Daoy (cell line): ENCODE results near the gene DTD2. TPM values are rescaled to one million over a fixed set of nuclear protein-coding genes. Genes with fewer than 3 reads are reported as not detected.
A peak's percentile ranks its signal among the peaks of the same experiment; 100 is the strongest.
"Not testable (repeated sequence)": the region's sequence is repeated elsewhere in the genome, so short reads cannot be mapped to it uniquely, and the experiment has no call there.

Experiments
- DNase-seq: peaks from one replicate; pipeline ENCODE4 v3.0.0-alpha.2; 2015; ENCODE audit warnings: low read depth
- total RNA-seq: library from RNA; depleted of rRNA; stranded (reverse); fragments of >200 nt; shearing (Covaris generic); gene quantifications from 2 replicates; pipeline ENCODE4 v1.2.3, GENCODE V29; 2014

DTD2 gene
- total RNA-seq, 1 experiment from 2014 or later: 39.5 TPM

DNA sequence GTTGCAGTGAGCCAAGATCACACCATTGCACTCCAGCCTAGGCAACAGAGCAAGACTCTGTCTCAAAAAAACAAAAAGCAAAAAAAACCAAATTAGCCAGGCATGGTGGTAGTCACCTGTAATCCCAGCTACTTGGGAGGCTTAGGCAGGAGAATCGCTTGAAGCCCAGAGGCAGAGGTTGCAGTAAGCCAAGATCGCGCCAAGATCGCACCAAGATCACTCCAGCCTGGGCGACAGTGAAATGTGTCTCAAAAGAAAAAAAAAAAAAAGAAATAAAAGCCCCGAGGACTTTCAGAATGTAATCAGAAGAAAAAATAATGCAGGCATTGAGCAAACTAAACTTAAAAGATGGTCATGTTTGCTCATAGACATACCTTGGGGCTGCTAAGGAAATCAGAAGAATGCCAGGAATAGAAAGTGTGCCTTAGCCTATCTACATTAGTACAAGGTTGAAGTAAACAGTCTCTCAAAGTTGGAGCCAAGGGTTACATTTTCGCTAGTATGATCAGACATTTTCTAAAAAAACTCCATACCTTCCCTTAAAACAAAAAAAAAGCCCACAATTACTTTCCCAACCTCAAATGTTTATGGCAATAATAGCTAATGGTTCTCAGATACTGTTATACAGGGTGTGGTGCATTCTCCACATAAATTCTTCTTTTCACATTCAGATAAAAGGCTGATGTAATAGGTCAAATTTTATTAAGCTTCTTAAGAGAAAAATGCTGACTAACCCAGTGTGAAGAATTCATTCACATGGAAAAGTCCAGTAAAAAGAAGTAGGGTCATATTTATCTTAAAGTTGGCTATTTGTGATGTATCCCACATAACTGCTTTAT lies 15.8 kb downstream of the DTD2 start:
- DNase-seq: no peak

- DNase-seq: no peak
These were observed 17.0 kb downstream of the DTD2 start for GRCh38 chr14:31440280-31440679.

GRCh38 chr14:31439561-31439960 lies 17.7 kb downstream of the DTD2 start:
- DNase-seq: no peak

- DNase-seq: not testable (repeated sequence)
These were observed 20.1 kb downstream of the DTD2 start for GRCh38 chr14:31437045-31437691.

GRCh38 chr14:31435276-31435675 lies 22.0 kb downstream of the DTD2 start:
- DNase-seq: no peak

- DNase-seq: no peak
These were observed 26.6 kb downstream of the DTD2 start for GRCh38 chr14:31430634-31431264.

DNA sequence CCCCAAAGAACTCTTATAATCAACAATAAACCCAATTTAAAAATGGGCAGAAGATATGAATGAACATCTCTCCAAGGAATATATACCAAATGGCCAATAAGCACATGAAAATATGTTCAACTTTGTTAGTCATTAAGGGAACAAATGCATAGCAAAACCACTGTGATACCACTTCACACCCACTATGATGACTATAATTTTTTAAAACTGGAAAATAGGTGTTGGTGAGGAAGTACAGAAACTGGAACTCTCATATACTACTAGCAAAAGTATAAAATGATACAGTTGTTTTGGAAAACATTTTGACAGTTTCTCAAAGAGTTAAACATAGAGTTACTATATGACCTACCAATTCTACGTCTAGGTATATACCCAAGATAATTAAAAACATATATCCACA lies 27.5 kb downstream of the DTD2 start:
- no peak for DNase-seq

GRCh38 chr14:31428011-31428410 lies 29.3 kb downstream of the DTD2 start:
- no peak for DNase-seq

- no peak for DNase-seq
These were observed 30.6 kb downstream of the DTD2 start for GRCh38 chr14:31426663-31427062.

DNA sequence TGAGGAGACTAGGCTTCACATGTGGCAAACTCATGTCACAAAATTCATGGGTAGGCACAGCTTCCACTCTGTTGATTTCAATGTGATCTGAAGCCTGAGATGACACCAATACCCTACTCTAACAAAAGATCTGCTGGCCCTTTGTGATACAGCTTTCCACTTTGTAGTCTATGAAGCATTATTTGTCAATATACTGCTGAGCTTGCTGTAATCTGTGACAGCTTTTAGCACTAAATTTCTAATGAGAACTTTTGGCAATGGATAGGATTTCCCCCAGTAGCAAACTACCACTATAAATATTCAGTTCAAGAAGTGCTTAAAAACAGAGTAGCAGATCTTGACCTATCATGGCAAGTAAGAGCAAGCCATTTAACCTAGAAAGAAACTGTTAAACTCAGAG lies 31.4 kb downstream of the DTD2 start:
- no peak for DNase-seq

GRCh38 chr14:31421200-31421599 lies 36.1 kb downstream of the DTD2 start:
- no peak for DNase-seq

DNA sequence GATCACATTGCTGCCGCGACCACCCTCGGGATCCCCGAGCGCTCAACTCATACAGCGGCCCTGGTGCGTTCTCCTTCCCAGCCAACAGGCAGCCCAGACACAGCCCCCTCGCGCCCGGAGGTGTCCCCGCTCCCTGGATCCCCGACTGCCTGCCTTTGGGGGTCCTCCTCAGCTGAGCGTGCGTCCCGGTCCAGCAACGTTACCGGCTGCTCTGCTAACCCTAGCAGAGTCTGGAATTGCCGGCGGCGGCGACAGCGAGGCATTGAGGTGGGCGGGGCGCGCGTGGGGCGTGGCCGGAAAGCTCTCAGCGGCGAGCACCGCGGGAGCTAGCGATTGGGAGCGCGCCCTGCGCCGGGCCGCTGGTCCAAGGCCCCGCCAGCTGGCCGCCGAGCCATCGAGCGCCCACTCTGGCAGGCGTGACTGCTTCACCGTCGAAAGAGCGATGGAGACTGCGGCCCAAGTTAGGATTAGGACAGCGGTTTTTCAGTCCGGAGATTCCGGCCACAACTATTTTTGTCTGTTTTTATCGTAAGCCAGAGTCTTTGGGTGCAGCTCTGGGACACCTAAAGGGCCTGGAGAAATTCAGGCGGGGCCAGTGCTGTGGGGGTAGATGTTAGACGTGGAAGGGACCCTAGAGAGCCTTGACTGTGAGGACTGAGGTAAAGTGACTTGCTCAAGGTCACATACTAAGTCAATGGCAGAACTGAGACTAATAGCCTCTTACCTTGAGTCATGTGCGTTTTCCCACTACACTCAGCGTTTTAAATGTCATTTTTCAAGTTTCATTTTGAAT lies 36.8 kb downstream of the DTD2 start, which contains the start of gene HEATR5A:
Gene HEATR5A, minus strand, starts transcription at position 232 of the 793 bp plus-strand sequence. CDS start 17,575 bp downstream, outside the sequence.
- peak; percentile 99 for DNase-seq

DNA sequence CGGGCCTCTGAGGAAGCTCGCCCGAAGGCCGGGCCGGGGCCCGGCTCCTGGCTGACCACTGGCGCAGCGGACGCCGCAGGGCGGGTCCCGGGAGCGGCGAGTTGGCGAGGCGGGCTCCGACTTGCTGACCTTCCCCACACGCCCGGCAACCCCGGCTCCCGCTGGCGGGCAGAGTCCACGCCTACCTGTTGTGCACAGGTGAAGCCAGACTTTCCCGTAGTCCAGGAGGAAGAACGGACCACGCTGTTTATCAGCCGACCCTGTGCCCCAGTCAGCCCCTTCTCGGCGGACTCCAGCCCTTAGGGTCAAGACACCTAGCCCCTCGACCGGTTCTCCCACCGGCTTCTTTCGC lies 37.4 kb downstream of the DTD2 start:
- DNase-seq: peak; percentile 32

DNA sequence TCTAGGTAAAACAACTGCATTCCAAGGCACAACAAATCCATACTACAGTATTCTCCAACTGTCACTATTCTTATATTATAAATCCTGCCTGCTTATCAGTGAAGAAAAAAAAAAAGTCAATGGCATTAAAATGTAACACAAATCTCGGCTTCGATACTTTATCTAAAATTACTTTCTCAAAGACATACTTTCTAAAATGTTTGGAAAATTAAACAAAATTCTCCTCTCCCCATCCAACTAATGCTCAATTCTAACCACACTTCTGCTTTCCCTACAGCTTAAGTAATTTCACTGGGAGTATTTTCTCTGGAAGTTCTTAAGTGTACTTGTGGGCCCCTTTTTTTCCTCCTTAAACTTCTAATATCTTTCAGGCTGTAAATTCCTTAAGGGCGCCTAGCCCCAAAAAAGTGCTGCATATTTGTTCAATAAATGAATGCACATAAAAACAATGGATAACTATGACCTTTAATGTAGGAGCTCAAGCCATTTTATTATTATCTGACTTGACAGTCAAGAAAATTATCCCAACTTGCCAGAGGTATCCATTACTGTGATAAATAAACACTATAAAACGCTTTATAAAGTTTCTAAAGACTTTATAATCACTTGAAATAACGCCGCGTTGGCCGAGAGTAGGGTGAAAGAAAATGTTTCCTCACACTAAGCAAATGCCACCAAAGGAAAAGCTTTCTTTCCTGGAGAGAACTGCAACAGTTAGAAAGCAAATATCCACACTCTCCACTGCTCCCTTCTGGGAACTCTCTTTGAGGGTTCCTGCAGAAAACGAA lies 37.9 kb downstream of the DTD2 start:
- no peak for DNase-seq

- DNase-seq: no peak
These were observed 38.9 kb downstream of the DTD2 start for GRCh38 chr14:31418440-31418839.

DNA sequence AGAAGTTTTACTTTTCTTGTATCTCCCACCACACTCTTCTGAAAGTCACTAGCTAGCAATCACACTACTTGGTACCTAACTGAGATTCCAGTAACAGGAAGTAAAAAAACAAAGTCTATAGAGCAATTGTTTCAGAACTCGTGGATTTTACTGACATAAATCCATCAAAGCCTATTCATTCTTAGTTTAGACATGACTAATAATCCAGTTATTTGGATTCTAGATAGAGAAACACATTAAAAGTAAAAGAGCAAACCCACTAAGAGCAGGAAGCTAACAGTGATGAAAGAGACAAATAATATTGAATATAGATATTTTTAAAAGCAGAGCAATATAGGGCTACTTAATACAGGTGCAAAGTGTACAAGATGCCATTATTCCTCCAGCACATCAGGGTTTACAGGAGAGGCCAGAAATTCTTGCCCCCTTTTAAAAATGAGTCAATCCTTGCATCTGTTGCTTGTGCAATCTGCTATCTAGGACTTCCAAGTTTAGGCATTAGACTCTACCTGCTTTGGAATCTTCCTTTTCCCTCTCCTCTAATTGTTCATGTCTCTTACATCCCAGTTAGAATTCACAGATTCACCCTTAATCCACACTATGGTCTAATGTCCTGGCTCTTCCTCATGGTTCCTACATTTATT lies 43.0 kb downstream of the DTD2 start:
- DNase-seq: no peak

- DNase-seq: no peak
These were observed 46.0 kb downstream of the DTD2 start for GRCh38 chr14:31411218-31411727.

DNA sequence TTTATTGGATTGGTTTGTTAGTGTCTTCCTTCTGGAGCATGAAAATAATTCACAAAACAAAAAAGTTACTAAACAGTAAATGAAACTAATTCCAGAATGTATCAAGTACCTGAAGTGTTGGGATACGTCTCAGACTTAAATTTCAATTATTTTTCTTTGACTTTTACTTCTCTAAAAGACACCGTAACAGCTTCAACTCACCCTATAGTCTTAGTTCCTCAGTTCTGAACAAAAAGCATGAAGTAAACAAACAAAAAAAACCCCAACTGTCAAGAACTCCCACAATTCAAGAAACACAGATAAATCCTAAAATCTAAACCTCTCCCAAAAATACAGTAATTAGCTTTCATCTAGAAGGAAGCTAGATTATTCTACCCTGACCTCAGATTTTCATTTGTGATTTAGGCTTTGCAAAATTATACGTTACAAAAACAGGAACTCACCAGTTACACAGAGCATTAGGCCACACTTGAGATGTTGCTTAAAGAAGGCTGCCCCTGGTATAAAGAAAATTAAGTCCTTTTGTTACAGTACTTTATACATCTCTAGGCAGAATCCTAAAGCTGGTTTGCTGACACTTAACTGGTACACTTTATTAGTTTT lies 47.2 kb downstream of the DTD2 start:
- no peak for DNase-seq

DNA sequence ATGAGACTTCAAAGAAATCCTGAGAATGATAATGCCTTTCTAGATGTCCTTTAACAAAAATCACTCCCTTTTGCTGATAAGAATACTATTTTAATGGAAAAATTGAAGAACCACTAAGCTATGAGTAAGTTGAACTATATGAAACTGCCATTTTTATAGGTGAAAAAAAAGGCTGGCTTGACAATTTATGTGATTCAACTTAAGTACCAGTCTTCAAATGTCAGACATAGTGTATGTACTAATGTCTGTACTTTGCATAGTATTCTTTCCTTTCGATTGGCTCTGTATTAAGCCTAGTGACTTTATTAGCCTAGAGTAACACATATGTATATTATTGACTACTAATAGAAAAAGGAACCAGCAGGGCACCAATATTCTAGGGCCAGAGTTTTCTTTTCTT lies 48.9 kb downstream of the DTD2 start:
- DNase-seq: no peak
